ENCODE measurements around the gene CPZ.

The CPZ gene

DNA sequence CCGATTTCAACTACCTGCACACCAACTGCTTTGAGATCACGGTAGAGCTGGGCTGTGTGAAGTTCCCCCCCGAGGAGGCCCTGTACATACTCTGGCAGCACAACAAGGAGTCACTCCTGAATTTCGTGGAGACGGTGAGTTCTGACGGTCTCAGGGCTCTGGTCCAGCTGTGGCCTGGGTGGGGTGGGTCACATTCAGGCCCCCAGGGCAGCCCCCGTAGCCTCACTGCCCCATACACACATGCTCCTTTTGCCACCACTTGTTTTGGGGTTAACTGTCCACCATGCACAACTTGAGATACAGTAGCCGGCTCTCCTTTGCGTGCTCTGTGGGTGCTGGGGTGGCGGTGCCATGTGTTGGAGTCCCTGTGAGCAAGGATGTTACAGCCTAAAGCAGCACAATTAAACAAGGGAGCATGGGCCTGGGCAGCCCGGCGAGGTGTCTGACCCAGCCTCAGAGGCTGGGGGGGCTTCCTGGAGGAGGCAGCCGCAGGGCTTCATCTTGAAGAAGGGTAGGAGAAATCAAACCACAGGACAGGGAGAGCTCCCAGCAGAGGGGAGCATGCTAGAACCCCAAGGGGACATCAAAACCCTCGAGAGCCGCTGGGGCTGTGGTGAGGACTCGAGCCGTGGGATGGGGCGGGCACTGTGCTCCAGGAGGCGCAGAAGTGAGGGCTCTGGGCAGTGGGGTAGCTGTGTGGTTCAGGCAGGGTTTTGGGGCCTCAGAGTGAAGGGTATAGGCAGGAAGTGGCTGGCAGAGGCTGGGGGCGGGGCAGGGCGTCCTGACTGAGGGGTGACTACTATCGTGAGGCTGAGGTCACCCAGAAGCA lies 22.0 kb downstream of the CPZ start:
- TF ChIP-seq, protein P1, sequence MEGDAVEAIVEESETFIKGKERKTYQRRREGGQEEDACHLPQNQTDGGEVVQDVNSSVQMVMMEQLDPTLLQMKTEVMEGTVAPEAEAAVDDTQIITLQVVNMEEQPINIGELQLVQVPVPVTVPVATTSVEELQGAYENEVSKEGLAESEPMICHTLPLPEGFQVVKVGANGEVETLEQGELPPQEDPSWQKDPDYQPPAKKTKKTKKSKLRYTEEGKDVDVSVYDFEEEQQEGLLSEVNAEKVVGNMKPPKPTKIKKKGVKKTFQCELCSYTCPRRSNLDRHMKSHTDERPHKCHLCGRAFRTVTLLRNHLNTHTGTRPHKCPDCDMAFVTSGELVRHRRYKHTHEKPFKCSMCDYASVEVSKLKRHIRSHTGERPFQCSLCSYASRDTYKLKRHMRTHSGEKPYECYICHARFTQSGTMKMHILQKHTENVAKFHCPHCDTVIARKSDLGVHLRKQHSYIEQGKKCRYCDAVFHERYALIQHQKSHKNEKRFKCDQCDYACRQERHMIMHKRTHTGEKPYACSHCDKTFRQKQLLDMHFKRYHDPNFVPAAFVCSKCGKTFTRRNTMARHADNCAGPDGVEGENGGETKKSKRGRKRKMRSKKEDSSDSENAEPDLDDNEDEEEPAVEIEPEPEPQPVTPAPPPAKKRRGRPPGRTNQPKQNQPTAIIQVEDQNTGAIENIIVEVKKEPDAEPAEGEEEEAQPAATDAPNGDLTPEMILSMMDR (IDR thresholded peaks at IDR 0.05; ENCODE audit: extremely low read depth, missing control alignments) = no peak
- DNase-seq (ENCODE audit: low spot score) = no peak

DNA sequence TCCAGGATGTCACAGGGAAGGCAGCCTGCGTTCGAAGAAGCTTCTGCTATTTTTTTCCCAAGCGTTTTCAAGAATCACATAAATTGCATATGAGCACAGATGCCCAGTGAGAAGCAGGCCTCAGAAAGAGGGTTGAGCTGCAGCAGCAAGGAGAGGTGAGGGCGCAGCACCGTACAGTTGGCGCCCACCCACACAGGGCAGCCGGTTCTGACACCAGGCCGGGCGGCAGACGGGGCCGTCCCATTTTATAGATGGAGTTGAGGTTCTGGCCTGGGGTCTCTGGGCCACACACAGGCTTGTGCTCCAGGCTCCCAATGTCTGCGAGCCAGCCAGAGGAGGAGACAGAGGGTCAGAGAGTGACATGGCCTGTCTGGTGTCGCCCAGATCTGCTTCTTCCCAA lies 22.8 kb downstream of the CPZ start:
- TF ChIP-seq, protein P1 (IDR thresholded peaks at IDR 0.05; ENCODE audit: extremely low read depth, missing control alignments) = no peak
- DNase-seq (ENCODE audit: low spot score) = no peak

DNA sequence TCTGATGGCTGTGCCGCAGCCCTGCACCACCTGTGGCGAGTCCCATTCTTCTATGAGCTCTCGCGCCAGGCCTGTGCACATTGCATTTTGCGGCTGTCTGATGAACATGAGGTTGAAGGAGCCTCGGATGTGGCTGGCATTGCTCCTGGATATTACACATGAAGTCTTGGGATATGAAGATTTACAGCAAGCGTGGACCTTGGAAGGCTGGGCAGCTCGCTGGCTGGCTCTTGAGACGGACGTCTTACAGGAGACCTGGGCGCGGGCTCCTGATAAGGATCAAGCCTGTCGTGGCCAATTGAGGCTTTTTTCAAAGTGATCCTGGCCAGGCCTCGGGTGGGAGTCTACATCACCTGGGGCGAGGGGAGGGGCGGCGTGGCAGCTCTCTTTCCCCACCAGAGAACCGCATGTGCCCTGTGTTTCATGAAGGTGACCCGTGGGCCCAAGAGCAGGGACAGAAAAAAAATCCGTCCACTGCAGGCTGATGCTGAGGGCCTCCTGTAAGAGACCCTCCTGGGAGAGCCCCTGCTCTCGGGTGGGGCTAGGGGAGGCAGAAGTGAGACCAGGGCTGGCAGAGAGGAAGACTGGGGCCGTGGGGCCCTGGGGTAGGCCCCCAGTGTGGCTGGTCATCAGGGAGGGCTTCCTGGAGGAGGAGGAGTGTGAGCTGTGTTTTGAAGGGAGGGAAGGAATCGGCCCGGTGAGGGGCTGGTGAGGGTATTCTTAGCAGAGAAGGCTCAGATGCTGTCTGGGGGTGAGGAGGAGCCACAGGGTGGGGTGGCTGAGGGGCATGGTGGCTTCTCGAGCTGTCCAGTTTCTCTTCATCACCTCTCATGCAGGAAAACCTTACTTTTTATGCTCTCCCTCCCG lies 23.6 kb downstream of the CPZ start:
- TF ChIP-seq, protein P1 (IDR thresholded peaks at IDR 0.05; ENCODE audit: extremely low read depth, missing control alignments) = no peak
- DNase-seq (ENCODE audit: low spot score) = no peak

DNA sequence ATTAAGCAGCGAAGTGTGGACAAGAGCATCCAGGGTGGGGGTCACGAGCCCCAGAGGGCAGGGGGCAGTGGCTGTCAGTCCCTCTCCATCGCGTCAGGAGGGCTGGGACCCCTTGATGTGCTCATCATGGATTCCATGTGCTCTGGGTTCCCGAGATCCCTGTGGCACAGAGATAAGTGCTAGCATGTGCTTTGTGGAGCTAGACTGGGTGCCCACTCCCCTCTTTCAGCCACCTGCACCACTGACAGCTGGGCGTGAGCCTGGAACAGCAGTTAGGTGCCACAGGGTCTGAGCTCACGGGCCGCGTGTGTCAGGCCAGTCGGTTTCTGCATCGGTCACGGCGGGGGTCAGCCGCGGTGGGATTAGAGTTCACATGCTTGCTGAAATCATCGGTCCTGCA lies 24.3 kb downstream of the CPZ start:
- no peak for DNase-seq (ENCODE audit: low spot score)
- TF ChIP-seq, protein P1 (IDR thresholded peaks at IDR 0.05; ENCODE audit: extremely low read depth, missing control alignments) = no peak

DNA sequence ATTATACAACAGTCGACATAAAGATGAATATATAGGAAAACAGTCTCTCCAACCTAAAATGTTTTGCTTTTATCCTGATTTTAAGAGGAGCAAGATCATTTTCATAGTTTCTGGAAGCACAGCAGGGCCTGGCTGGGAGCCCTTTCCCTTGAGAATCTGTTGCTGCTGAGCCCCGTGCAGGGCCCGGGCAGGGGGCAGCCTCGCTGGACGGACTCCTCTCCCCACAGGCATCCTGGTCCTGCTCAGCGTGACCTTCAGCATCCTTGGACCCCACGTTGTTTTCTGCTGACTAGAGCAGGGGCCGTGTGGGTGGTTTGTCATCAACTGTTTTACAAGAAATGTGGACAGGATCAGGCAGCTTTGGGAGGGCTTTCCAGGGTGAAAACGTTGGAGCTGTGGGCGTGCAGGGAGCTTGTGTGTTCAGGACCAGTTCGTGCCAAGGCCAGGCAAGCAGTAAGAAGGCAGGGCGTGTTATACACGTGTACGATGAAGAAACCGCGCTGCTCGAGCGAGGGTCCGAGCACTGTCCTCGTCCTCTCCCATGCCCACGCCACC lies 25.0 kb downstream of the CPZ start:
- no peak for DNase-seq (ENCODE audit: low spot score)
- TF ChIP-seq, protein P1 (IDR thresholded peaks at IDR 0.05; ENCODE audit: extremely low read depth, missing control alignments) = no peak

DNA sequence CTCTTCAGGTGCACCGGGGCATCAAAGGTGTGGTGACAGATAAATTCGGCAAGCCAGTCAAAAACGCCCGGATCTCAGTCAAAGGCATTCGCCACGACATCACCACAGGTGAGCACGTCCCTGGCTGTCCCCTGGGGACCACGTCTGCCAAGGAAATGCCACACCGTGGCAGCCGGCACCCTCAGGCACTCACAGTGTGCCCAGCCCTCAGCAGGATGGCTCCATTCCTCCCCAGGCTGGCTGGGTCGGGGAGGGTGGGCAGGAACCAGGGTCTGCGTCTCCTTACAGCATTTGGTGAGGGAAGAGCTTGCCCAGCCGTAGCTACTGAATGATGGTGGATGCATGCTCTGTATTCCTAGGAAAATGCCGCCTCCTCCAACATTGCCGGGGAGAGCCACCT lies 25.9 kb downstream of the CPZ start:
- DNase-seq (ENCODE audit: low spot score) = no peak
- TF ChIP-seq, protein P1 (IDR thresholded peaks at IDR 0.05; ENCODE audit: extremely low read depth, missing control alignments) = no peak
